Keratinocyte (primary cell): ENCODE data around the gene PIK3C3. TPM values are rescaled to one million over a fixed set of nuclear protein-coding genes. Genes with fewer than 3 reads are reported as not detected.

Experiments used
- DNase-seq: peaks from one replicate; pipeline ENCODE4 v3.0.0-alpha.2; 2011; ENCODE audit warnings: low read depth, missing footprints, low spot score
- FAIRE-seq: peaks from 2 replicates; lab custom pipeline; 2011; peaks lifted over from hg19 to GRCh38; lab: Jason Lieb, UNC
- H2AFZ ChIP-seq: 2 replicates; pipeline ENCODE4 v1.6.0; 2012; ENCODE audit warnings: low read length, control low read depth, inconsistent platforms; ENCODE audit not compliant: control insufficient read depth
- H3K27ac ChIP-seq: 2 replicates; pipeline ENCODE4 v1.5.1; 2011; ENCODE audit warnings: low read length; ENCODE audit not compliant: control insufficient read depth, insufficient read depth
- H3K27me3 ChIP-seq: 3 replicates; pipeline ENCODE4 v1.6.0; 2011; ENCODE audit warnings: low read length; ENCODE audit not compliant: control insufficient read depth, insufficient read depth; ENCODE audit errors: extremely low read depth
- H3K36me3 ChIP-seq, 2 experiments: 2 replicates in 1 of 2; 3 replicates in 1 of 2; pipeline ENCODE4 v1.5.1; 2011; ENCODE audit warnings: low read length in 2 of 2, mild to moderate bottlenecking in 1 of 2; ENCODE audit not compliant: control insufficient read depth in 2 of 2, insufficient read depth in 2 of 2; ENCODE audit errors: extremely low read depth in 1 of 2
- H3K4me1 ChIP-seq: 3 replicates; pipeline ENCODE4 v1.5.1; 2011; ENCODE audit warnings: low read length; ENCODE audit not compliant: control insufficient read depth, insufficient read depth; ENCODE audit errors: extremely low read depth
- H3K4me2 ChIP-seq: 3 replicates; pipeline ENCODE4 v1.6.0; 2011; ENCODE audit warnings: low read depth, low read length; ENCODE audit not compliant: control insufficient read depth, insufficient read depth; ENCODE audit errors: extremely low read depth
- H3K4me3 ChIP-seq, 3 experiments: fragments of 200-600 bp in 1 of 3; sonication (generic) in 1 of 3; 2 replicates in 2 of 3; 3 replicates in 1 of 3; pipeline ENCODE4 v1.5.1; 2011 to 2016; ENCODE audit warnings: low read length in 3 of 3, mild to moderate bottlenecking in 3 of 3, control low read depth in 2 of 3, inconsistent platforms in 1 of 3, low read depth in 1 of 3, mixed read lengths in 1 of 3, mixed run types in 1 of 3, moderate library complexity in 1 of 3; ENCODE audit not compliant: control insufficient read depth in 2 of 3, insufficient read depth in 2 of 3; ENCODE audit errors: extremely low read depth in 1 of 3
- H3K79me2 ChIP-seq: 2 replicates; pipeline ENCODE4 v1.6.0; 2012; ENCODE audit warnings: low read length; ENCODE audit not compliant: control insufficient read depth, insufficient read depth
- H3K9ac ChIP-seq: 3 replicates; pipeline ENCODE4 v1.6.0; 2011; ENCODE audit warnings: low read length; ENCODE audit not compliant: control insufficient read depth, insufficient read depth; ENCODE audit errors: extremely low read depth
- H3K9me1 ChIP-seq: 3 replicates; pipeline ENCODE4 v1.6.0; 2011; ENCODE audit warnings: low read length; ENCODE audit not compliant: control insufficient read depth, insufficient read depth; ENCODE audit errors: extremely low read depth
- H3K9me3 ChIP-seq: 2 replicates; pipeline ENCODE4 v1.5.1; 2012; ENCODE audit warnings: low read depth, low read length; ENCODE audit not compliant: control insufficient read depth
- H4K20me1 ChIP-seq: 3 replicates; pipeline ENCODE4 v1.6.0; 2011; ENCODE audit warnings: low read length; ENCODE audit not compliant: control insufficient read depth, insufficient read depth; ENCODE audit errors: extremely low read depth
- EZH2 ChIP-seq: IDR thresholded peaks from one replicate; pipeline ENCODE4 v1.6.1; 2012; ENCODE audit warnings: inconsistent platforms, mild to moderate bottlenecking, low read length, moderate library complexity
- dilution Hi-C: fragments of 300-500 bp; cut with MboI; formaldehyde crosslinking; loops from one replicate; pipeline ENCODE4 v1.7.0; 2020; ENCODE audit warnings: low sequenced_read_pairs; ENCODE audit not compliant: extremely low pct_ligation_motif_present
- polyA plus RNA-seq, 5 experiments: library from polyadenylated mRNA; depleted of rRNA in 3 of 5; stranded (reverse) in 3 of 5; stranded (forward) in 1 of 5; unstranded in 1 of 5; fragments of >200 nt; gene quantifications; 1 replicate in 1 of 5; 2 replicates in 3 of 5; 3 replicates in 1 of 5; pipeline versions ENCODE4 v1.2.1 to v1.2.3, GENCODE V29; 2011 to 2012; ENCODE audit warnings: missing spikeins in 2 of 5, low read depth in 1 of 5, low replicate concordance in 1 of 5
- TF ChIP-seq, protein P1 (sequence below), 3 experiments: IDR thresholded peaks in 1 of 3; conservative IDR thresholded peaks in 1 of 3; optimal IDR thresholded peaks in 1 of 3; 2 replicates in 2 of 3; 3 replicates in 1 of 3; pipeline versions ENCODE3 to v1.5.1; 2011; ENCODE audit warnings: low read length in 3 of 3, mild to moderate bottlenecking in 3 of 3, moderate library complexity in 2 of 3, control low read depth in 1 of 3, inconsistent platforms in 1 of 3; ENCODE audit not compliant: insufficient read depth in 2 of 3; ENCODE audit errors: extremely low read depth in 1 of 3

PIK3C3 gene
- polyA plus RNA-seq, 1 donor (not counting 4 experiments of a cell fraction or from before 2014, with no cell fraction given), result 65.0 TPM

DNA sequence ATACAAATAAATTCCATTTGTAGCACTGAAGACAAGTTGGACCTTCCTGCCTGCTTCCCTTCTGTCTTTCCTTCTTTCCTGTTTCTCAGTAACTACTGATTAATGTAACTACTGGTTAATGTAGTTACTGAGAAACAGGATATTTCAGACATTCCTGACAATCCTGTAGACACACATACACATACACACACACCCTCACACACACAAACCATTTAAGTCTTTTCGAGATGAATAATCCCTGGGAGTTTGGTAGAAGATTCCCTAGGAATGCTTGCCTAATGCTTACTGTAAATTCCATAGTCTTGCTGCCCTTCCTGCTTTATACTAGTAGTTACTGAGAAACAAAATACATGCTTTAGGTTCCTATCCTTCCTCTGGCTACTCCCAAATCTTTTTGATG lies 83.9 kb downstream of the PIK3C3 start:
- no peak overlapping the region for H3K9ac ChIP-seq
- H3K27ac ChIP-seq, result no peak overlapping the region
- H3K27me3 ChIP-seq, result no peaks in the 10 kb centered on the region
- H2AFZ ChIP-seq, result no peak overlapping the region
- H3K36me3 ChIP-seq, result peaks cover 9 to 17% of the 10 kb centered on the region in 2 experiments
- FAIRE-seq (no peak), DNase-seq (no peak)
- no peaks in the 10 kb centered on the region for H3K9me3 ChIP-seq
- no peaks in the 10 kb centered on the region for H4K20me1 ChIP-seq
- TF ChIP-seq, protein P1, sequence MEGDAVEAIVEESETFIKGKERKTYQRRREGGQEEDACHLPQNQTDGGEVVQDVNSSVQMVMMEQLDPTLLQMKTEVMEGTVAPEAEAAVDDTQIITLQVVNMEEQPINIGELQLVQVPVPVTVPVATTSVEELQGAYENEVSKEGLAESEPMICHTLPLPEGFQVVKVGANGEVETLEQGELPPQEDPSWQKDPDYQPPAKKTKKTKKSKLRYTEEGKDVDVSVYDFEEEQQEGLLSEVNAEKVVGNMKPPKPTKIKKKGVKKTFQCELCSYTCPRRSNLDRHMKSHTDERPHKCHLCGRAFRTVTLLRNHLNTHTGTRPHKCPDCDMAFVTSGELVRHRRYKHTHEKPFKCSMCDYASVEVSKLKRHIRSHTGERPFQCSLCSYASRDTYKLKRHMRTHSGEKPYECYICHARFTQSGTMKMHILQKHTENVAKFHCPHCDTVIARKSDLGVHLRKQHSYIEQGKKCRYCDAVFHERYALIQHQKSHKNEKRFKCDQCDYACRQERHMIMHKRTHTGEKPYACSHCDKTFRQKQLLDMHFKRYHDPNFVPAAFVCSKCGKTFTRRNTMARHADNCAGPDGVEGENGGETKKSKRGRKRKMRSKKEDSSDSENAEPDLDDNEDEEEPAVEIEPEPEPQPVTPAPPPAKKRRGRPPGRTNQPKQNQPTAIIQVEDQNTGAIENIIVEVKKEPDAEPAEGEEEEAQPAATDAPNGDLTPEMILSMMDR (optimal IDR thresholded peaks at IDR 0.05 in 1 of 3, IDR thresholded peaks at IDR 0.05 in 1 of 3, conservative IDR thresholded peaks at IDR 0.05 in 1 of 3; ENCODE audit: extremely low read depth in 1 of 3, insufficient read depth in 2 of 3, low read length in 3 of 3), result no peak
- no peak for TF ChIP-seq EZH2
- no peak overlapping the region for H3K4me2 ChIP-seq
- dilution Hi-C loops, result no loop called here
- no peaks in the 10 kb centered on the region for H3K4me1 ChIP-seq
- no peak overlapping the region for H3K4me3 ChIP-seq
- H3K9me1 ChIP-seq, result no peaks in the 10 kb centered on the region
- no peaks in the 10 kb centered on the region for H3K79me2 ChIP-seq

DNA sequence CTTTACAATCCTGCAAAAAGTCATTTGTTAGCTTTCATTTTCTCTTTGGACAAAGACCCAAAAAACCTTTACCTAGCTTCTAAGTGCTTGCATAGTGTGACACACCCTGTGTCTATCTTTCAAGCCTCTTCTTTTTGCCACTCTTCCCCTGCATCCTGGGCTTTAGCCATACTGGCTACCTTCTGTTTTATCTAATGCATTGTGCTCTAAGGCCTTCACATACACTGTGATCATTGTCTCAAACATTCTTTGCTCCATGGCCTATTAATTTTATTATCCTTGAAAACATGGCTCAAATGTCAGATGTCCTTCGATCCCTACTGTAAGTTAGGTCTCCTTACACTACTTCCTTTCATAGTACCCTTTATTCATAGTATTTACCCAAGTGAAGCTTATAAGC lies 84.4 kb downstream of the PIK3C3 start:
- H3K9me3 ChIP-seq, result no peaks in the 10 kb centered on the region
- no peak overlapping the region for H3K27ac ChIP-seq
- FAIRE-seq, result no peak
- H3K27me3 ChIP-seq, result no peaks in the 10 kb centered on the region
- DNase-seq, result no peak
- no peak overlapping the region for H2AFZ ChIP-seq
- no peaks in the 10 kb centered on the region for H3K79me2 ChIP-seq
- TF ChIP-seq EZH2, result no peak
- TF ChIP-seq, protein P1 (optimal IDR thresholded peaks at IDR 0.05 in 1 of 3, IDR thresholded peaks at IDR 0.05 in 1 of 3, conservative IDR thresholded peaks at IDR 0.05 in 1 of 3; ENCODE audit: extremely low read depth in 1 of 3, insufficient read depth in 2 of 3, low read length in 3 of 3), result no peak
- H3K4me3 ChIP-seq, result no peak overlapping the region
- H3K4me2 ChIP-seq, result no peak overlapping the region
- no peaks in the 10 kb centered on the region for H3K4me1 ChIP-seq
- no peaks in the 10 kb centered on the region for H3K9me1 ChIP-seq
- H3K9ac ChIP-seq, result no peak overlapping the region
- peaks cover 10 to 14% of the 10 kb centered on the region in 2 experiments for H3K36me3 ChIP-seq
- dilution Hi-C loops, result no loop called here
- H4K20me1 ChIP-seq, result no peaks in the 10 kb centered on the region
